Natural killer cell (primary cell): Measurements from ENCODE around the gene MBD1. TPM values are rescaled to one million over a fixed set of nuclear protein-coding genes. Genes with fewer than 3 reads are reported as not detected.
A peak's percentile ranks its signal among the peaks of the same experiment; 100 is the strongest.

Experiments used
- ATAC-seq, 3 donors: fragments of 150-1000 bp in 2 of 3; fragments of 200-7000 bp in 1 of 3; cut with Tn5 transposase; 1 replicate in 1 of 3; 2 replicates in 2 of 3; pipeline ENCODE4 v1.10.0; 2021; ENCODE audit warnings: mild to moderate bottlenecking in 2 of 3, moderate library complexity in 2 of 3
- DNase-seq, 2 donors: peaks; one replicate each; pipeline versions ENCODE4 v3.0.0 to v3.0.0-alpha.2; 2013 to 2021; ENCODE audit warnings: mixed read lengths in 1 of 2
- H3K27ac ChIP-seq: one replicate; pipeline ENCODE4 v1.5.1; 2013; ENCODE audit warnings: mild to moderate bottlenecking, low read length
- H3K27me3 ChIP-seq: one replicate; pipeline ENCODE4 v1.6.1; 2013; ENCODE audit warnings: low read length; ENCODE audit not compliant: control insufficient read depth, insufficient read depth
- H3K36me3 ChIP-seq: one replicate; pipeline ENCODE4 v1.6.1; 2013; ENCODE audit warnings: low read length; ENCODE audit not compliant: control insufficient read depth, insufficient read depth
- H3K4me1 ChIP-seq: one replicate; pipeline ENCODE4 v1.6.1; 2013; ENCODE audit warnings: low read length; ENCODE audit not compliant: control insufficient read depth, insufficient read depth
- H3K4me3 ChIP-seq: one replicate; pipeline ENCODE4 v1.5.1; 2013; ENCODE audit warnings: low read length
- H3K9me3 ChIP-seq: one replicate; pipeline ENCODE4 v1.6.1; 2013; ENCODE audit warnings: low read length; ENCODE audit not compliant: control insufficient read depth, insufficient read depth
- H3K27ac Mint-ChIP-seq, 2 donors: one replicate each; pipeline ENCODE4 v1.8.0; 2022; ENCODE audit warnings: mild to moderate bottlenecking in 2 of 2, mixed read lengths in 2 of 2, moderate library complexity in 1 of 2
- H3K27me3 Mint-ChIP-seq, 2 donors: one replicate each; pipeline ENCODE4 v1.8.0; 2022; ENCODE audit warnings: low read depth in 2 of 2, mixed read lengths in 2 of 2
- H3K36me3 Mint-ChIP-seq: one replicate; pipeline ENCODE4 v1.8.0; 2022; ENCODE audit warnings: mixed read lengths
- H3K4me1 Mint-ChIP-seq, 2 donors: one replicate each; pipeline ENCODE4 v1.8.0; 2022; ENCODE audit warnings: mixed read lengths in 2 of 2
- H3K4me3 Mint-ChIP-seq: one replicate; pipeline ENCODE4 v1.8.0; 2022; ENCODE audit warnings: mild to moderate bottlenecking, moderate library complexity, mixed read lengths
- H3K9me3 Mint-ChIP-seq, 2 donors: one replicate each; pipeline ENCODE4 v1.8.0; 2022; ENCODE audit warnings: mixed read lengths in 2 of 2
- WGBS: methylation state at CpG from one replicate; pipeline ENCODE4 v1.1.7; 2013; ENCODE audit warnings: missing lambda C conversion rate; ENCODE audit not compliant: insufficient coverage; 5-methylcytosine and 5-hydroxymethylcytosine counted together
- intact Hi-C: fragments of 100-400 bp; cut with micrococcal nuclease; formaldehyde crosslinking; loops from one replicate; pipeline ENCODE4 v1.14.2; 2022
- total RNA-seq, 4 donors: library from RNA; stranded (reverse); fragments of 120-200 nt in 1 of 4; gene quantifications; one replicate each; pipeline versions ENCODE4 v1.2.3 to v1.2.4, GENCODE V29; 2013 to 2022
- TF ChIP-seq, protein P1 (sequence below): fragments of 200-600 bp; IDR thresholded peaks from one replicate; pipeline ENCODE4 v1.8.0; 2022; ENCODE audit warnings: antibody characterized with exemption

MBD1 gene
- total RNA-seq, 3 donors from 2014 or later (not counting 1 experiment from before 2014, with no cell fraction given) = 106 to 113 (median 111) TPM

DNA sequence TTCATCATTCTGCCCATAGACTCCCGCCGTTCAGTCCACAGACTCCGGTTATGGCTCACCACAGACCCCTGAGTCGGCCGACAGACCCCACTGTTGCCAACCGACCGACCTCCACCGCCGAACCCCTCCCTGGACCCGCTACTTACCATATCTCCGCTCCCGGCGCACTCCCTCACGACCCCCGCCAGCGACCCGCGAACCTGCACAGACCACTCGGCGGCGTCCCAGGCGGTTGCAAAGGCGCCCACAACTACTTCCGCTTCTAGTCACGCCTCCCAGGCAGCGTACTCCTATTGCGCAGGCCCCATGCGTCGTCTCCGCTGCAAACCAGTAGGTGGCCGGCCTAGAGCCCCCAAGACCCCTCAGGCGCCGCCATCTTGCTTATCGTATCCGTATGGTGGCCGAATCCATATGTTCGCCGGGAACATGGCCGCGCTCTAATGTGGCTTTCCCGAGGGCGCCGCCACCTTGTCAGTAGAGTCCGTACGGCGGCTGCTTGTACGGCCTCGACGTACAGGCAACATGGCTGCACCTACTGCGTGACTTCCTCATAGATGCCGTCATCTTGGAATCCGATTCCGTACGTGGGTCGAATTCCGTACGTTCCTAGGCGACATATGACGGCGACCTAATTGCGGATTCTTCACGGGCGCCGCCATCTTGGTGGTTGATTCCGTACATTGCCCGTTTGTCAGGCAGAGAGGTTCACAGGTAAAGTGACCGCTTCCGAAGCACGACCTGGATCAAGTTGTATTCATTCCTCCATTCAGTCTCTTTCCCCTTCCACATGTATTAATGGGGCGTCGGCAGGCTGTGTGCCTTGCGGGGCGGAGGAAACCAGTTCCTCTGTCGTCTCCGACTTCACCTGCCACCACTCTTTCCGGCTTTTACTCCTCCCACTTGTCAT is 6.4 kb upstream of the MBD1 start, which contains the start of gene CXXC1:
Gene CXXC1, minus strand, starts transcription at position 252 of the 907 bp plus-strand sequence. Its CDS starts 103 bp downstream, at position 149.
- Histone ChIP-seq H3K4me1 (peaks cover 24% of the 10 kb centered on the region), H3K4me3 (peak within 1 kb of the TSS; percentile 87), H3K27ac (peak within 1 kb of the TSS; percentile 93), H3K27me3 (no peaks in the 10 kb centered on the region), H3K36me3 (peaks cover 19% of the 10 kb centered on the region), H3K9me3 (no peaks in the 10 kb centered on the region)
- Mint-ChIP-seq H3K36me3 (no peaks in the 10 kb centered on the region), H3K27ac (peak within 1 kb of the TSS; percentile 93 to 96), H3K4me1 (peaks cover 22 to 48% of the 10 kb centered on the region in 2 donors), H3K9me3 (no peaks in the 10 kb centered on the region), H3K27me3 (no peaks in the 10 kb centered on the region), H3K4me3 (peak within 1 kb of the TSS; percentile 96)
- under 1% methylated on average over 76 of the region's 76 CpGs for WGBS
- intact Hi-C loops = loop anchor here (1.0 to 10.0 kb wide), 6 partner anchors 11 to 677 kb away; partner anchors contain the start of genes CFAP53, ELAC1 and ME2
- TF ChIP-seq, protein P1, sequence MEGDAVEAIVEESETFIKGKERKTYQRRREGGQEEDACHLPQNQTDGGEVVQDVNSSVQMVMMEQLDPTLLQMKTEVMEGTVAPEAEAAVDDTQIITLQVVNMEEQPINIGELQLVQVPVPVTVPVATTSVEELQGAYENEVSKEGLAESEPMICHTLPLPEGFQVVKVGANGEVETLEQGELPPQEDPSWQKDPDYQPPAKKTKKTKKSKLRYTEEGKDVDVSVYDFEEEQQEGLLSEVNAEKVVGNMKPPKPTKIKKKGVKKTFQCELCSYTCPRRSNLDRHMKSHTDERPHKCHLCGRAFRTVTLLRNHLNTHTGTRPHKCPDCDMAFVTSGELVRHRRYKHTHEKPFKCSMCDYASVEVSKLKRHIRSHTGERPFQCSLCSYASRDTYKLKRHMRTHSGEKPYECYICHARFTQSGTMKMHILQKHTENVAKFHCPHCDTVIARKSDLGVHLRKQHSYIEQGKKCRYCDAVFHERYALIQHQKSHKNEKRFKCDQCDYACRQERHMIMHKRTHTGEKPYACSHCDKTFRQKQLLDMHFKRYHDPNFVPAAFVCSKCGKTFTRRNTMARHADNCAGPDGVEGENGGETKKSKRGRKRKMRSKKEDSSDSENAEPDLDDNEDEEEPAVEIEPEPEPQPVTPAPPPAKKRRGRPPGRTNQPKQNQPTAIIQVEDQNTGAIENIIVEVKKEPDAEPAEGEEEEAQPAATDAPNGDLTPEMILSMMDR = peak; percentile 31
- ATAC-seq (peak; percentile 89 to 97 (median 89)), DNase-seq (peak; percentile 94 to 99)

DNA sequence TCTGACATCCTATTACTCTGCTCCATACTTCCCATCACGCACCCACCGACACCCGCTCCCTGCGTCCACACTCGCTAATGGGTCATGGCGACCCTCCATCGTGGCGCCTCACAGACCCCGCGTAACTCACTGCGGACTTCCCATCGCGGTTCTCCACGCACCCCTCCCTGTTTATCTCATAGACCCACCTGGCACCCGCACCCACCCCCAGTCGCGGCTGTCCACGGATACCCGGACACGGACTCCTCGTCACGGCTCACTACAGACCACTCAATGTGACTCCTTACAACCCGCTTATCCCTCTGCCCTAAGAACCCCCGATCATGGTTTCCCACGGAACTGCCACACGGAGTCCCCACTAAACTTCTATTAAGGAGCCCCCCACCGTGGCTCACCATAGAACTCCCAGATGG is 5.7 kb upstream of the MBD1 start:
- DNase-seq (no peak), ATAC-seq (no peak)
- Mint-ChIP-seq H3K4me1 (peaks cover 22 to 55% of the 10 kb centered on the region in 2 donors), H3K27ac (peak overlapping the region; percentile 93 to 96), H3K27me3 (no peaks in the 10 kb centered on the region), H3K36me3 (no peaks in the 10 kb centered on the region), H3K9me3 (no peaks in the 10 kb centered on the region), H3K4me3 (peak overlapping the region; percentile 96)
- intact Hi-C loops = loop anchor here (1.0 to 10.0 kb wide), 5 partner anchors 20 to 678 kb away; partner anchors contain the start of genes CFAP53, ELAC1 and ME2
- Histone ChIP-seq H3K4me3 (peak overlapping the region; percentile 87), H3K27me3 (no peaks in the 10 kb centered on the region), H3K4me1 (peaks cover 29% of the 10 kb centered on the region), H3K27ac (peak overlapping the region; percentile 93), H3K36me3 (peaks cover 21% of the 10 kb centered on the region), H3K9me3 (no peaks in the 10 kb centered on the region)
- WGBS = under 1% methylated on average over 27 of the region's 27 CpGs
- TF ChIP-seq, protein P1 = no peak

DNA sequence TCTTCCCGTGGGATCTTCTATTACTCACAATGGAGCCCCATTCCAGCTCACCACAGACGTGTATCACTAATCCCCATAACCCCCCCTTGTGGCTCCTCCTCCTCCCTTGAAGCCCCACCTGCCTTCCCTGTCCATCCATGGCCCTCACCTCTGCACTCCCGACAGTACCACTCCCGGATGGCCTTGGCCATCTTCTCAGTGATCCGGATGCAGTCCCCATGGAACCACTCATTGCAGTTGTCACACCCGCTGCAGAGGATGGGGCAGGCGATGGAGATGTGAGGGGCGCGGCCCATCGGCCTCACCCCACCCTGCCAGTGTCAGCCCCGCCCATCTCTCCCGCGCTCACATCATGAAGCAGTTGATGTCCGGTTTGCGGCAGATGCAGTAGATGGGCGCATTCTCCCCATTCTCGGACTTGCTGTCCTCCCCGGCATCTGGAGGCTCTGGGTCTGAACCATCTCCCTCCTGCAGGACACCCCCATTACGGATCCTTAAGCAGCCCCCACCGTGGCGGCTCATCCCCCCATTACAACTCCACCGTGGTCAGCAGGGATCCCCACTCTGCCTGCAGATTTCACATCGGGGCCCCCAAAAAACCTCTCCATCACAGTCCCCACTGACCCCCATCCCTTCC is 5.2 kb upstream of the MBD1 start:
- no peaks in the 10 kb centered on the region for H3K9me3 ChIP-seq
- H3K27me3 Mint-ChIP-seq = no peaks in the 10 kb centered on the region
- ATAC-seq (no peak), DNase-seq (peak in 1 of 2 donors; percentile 47)
- H3K4me1 ChIP-seq = peaks cover 33% of the 10 kb centered on the region
- H3K9me3 Mint-ChIP-seq = no peaks in the 10 kb centered on the region
- H3K4me3 ChIP-seq = peak overlapping the region; percentile 87
- peak overlapping the region; percentile 93 to 96 for H3K27ac Mint-ChIP-seq
- peaks cover 23 to 60% of the 10 kb centered on the region in 2 donors for H3K4me1 Mint-ChIP-seq
- H3K27me3 ChIP-seq = no peaks in the 10 kb centered on the region
- peaks cover 21% of the 10 kb centered on the region for H3K36me3 ChIP-seq
- TF ChIP-seq, protein P1 = no peak
- H3K36me3 Mint-ChIP-seq = no peaks in the 10 kb centered on the region
- WGBS = 48% methylated on average over 23 of the region's 23 CpGs
- intact Hi-C loops = loop anchor here (1.0 to 10.0 kb wide), 5 partner anchors 20 to 678 kb away; partner anchors contain the start of genes CFAP53, ELAC1 and ME2
- H3K27ac ChIP-seq = peak overlapping the region; percentile 93
- H3K4me3 Mint-ChIP-seq = peak overlapping the region; percentile 96
